HG03442 (cell line): ENCODE results near the gene INSIG2.
A peak's percentile ranks its signal among the peaks of the same experiment; 100 is the strongest.

Experiments used
- ATAC-seq: cut with Tn5 transposase; IDR thresholded peaks from one replicate; pipeline ENCODE4 v1.9.1; 2021; ENCODE audit warnings: mild to moderate bottlenecking, moderate library complexity; ENCODE audit not compliant: unreplicated experiment

Gene INSIG2

GRCh38 chr2:118124288-118124891 is 36.1 kb downstream of the INSIG2 start:
- ATAC-seq = no peak

- ATAC-seq = no peak
Observed at GRCh38 chr2:118127250-118127649, 39.0 kb downstream of the INSIG2 start.

GRCh38 chr2:118128826-118129225 is 40.6 kb downstream of the INSIG2 start:
- no peak for ATAC-seq

- no peak for ATAC-seq
Observed at GRCh38 chr2:118130385-118130784, 42.1 kb downstream of the INSIG2 start.

GRCh38 chr2:118131771-118132170 is 43.5 kb downstream of the INSIG2 start:
- ATAC-seq = no peak

- ATAC-seq = no peak
Observed at GRCh38 chr2:118133916-118134315, 45.6 kb downstream of the INSIG2 start.

GRCh38 chr2:118134650-118135049 is 46.4 kb downstream of the INSIG2 start:
- ATAC-seq = no peak

GRCh38 chr2:118145207-118145606 is 56.9 kb downstream of the INSIG2 start:
- no peak for ATAC-seq

- no peak for ATAC-seq
Observed at GRCh38 chr2:118145806-118146205, 57.5 kb downstream of the INSIG2 start.

GRCh38 chr2:118146315-118147283 is 58.3 kb downstream of the INSIG2 start:
- no peak for ATAC-seq

GRCh38 chr2:118148133-118148532 is 59.9 kb downstream of the INSIG2 start:
- peak; percentile 78 for ATAC-seq

GRCh38 chr2:118148809-118149208 is 60.5 kb downstream of the INSIG2 start:
- ATAC-seq = no peak

- ATAC-seq = no peak
Observed at GRCh38 chr2:118150294-118150693, 62.0 kb downstream of the INSIG2 start.

- no peak for ATAC-seq
Observed at GRCh38 chr2:118151831-118152230, 63.6 kb downstream of the INSIG2 start.

GRCh38 chr2:118153433-118153832 is 65.2 kb downstream of the INSIG2 start:
- ATAC-seq = no peak

- ATAC-seq = no peak
Observed at GRCh38 chr2:118154176-118154575, 65.9 kb downstream of the INSIG2 start.
